ENCODE results near the gene TICAM2. TPM values are rescaled to one million over a fixed set of nuclear protein-coding genes. Genes with fewer than 3 reads are reported as not detected.

Gene TICAM2
- polyA plus RNA-seq, 3 donors from 2014 or later = 0.78 TPM; not detected in 2

DNA sequence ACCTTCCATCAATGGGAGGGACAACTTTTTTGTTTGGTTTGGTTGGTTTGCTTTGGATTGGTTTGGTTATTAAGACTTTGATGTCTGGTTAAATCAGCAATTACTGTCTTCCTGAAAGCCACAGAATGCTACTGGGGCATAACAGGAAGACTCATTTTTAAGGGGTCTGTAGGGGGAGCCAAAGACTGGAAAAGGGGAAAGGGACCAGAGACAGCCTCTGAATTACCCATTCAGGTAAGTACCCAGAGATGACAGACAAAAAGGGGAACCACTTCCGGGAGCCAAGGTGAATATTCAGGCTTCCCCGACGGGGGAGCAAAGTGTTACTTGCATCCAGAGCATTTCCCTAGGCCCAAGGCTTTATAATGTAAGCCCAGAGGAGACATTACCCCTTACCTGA, 53.1 kb downstream of the TICAM2 start:
- no peaks in the 10 kb centered on the region for H3K9me3 Mint-ChIP-seq
- H3K4me1 Mint-ChIP-seq = peaks cover 6 to 7% of the 10 kb centered on the region in 2 donors
- H3K4me3 Mint-ChIP-seq = no peak overlapping the region
- no peak for DNase-seq
- H3K27me3 Mint-ChIP-seq (ENCODE audit: low read depth in 3 of 3) = peaks cover 3 to 8% (median 5%) of the 10 kb centered on the region in 3 donors
- no peaks in the 10 kb centered on the region for H3K36me3 Mint-ChIP-seq
- H3K27ac Mint-ChIP-seq = no peak overlapping the region

DNA sequence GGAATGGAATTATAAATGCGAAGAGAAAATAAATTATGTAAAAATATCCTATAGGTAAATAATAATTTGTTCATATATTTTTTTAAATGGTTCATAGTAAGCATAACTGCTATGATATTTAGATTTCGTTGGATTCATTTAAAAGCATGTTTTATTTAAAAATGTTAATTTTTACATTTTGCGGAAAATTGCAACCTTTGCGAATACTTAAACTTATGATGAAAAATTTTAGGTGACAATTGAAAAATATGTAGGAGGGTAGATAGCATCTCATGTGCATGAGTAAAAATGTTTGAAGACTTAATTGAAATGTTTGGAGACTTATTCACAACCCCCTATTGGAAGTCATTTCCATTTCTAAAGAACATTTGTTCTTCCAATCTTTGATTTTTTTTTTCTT, 53.6 kb downstream of the TICAM2 start:
- no peak overlapping the region for H3K27ac Mint-ChIP-seq
- H3K4me3 Mint-ChIP-seq = no peak overlapping the region
- H3K27me3 Mint-ChIP-seq (ENCODE audit: low read depth in 3 of 3) = peaks cover 3 to 12% (median 5%) of the 10 kb centered on the region in 3 donors
- H3K36me3 Mint-ChIP-seq = no peaks in the 10 kb centered on the region
- DNase-seq = no peak
- H3K9me3 Mint-ChIP-seq = no peaks in the 10 kb centered on the region
- H3K4me1 Mint-ChIP-seq = peaks cover 10% of the 10 kb centered on the region in 2 donors

DNA sequence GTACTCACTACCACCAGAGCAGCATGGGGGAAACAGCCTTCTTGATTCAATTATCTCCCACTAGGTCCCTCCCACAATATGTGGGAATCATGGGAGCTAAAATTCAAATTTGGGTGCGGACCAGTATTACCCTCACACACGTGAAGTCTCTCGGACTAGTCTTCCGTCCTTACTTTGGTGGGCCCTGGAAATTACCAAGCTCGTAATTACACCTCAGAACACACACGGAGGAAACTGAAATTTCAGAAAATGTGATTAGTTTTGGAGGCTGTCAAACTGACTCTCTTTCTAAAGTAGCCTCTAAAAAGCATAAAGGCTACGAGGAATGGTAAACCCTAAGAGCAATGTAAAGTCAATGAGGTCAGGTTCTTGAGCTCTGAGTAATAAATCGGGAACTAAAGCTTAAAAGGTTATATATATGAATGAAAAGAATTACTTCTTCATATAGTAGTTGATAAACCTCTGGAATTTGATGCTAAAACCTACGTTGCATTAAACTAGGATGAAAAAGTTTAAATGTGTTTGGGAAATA, 56.9 kb downstream of the TICAM2 start:
- peak overlapping the region; percentile 88 to 99 (median 97) for H3K4me3 Mint-ChIP-seq
- peaks cover 0 to 9% (median 5%) of the 10 kb centered on the region in 3 donors for H3K27me3 Mint-ChIP-seq (ENCODE audit: low read depth in 3 of 3)
- no peak for DNase-seq
- H3K9me3 Mint-ChIP-seq = no peaks in the 10 kb centered on the region
- H3K27ac Mint-ChIP-seq = peak overlapping the region in 4 of 6 donors; percentile 46 to 98 (median 87)
- peaks cover 0 to 4% (median 0%) of the 10 kb centered on the region in 3 donors for H3K36me3 Mint-ChIP-seq
- peaks cover 43% of the 10 kb centered on the region in 2 donors for H3K4me1 Mint-ChIP-seq

DNA sequence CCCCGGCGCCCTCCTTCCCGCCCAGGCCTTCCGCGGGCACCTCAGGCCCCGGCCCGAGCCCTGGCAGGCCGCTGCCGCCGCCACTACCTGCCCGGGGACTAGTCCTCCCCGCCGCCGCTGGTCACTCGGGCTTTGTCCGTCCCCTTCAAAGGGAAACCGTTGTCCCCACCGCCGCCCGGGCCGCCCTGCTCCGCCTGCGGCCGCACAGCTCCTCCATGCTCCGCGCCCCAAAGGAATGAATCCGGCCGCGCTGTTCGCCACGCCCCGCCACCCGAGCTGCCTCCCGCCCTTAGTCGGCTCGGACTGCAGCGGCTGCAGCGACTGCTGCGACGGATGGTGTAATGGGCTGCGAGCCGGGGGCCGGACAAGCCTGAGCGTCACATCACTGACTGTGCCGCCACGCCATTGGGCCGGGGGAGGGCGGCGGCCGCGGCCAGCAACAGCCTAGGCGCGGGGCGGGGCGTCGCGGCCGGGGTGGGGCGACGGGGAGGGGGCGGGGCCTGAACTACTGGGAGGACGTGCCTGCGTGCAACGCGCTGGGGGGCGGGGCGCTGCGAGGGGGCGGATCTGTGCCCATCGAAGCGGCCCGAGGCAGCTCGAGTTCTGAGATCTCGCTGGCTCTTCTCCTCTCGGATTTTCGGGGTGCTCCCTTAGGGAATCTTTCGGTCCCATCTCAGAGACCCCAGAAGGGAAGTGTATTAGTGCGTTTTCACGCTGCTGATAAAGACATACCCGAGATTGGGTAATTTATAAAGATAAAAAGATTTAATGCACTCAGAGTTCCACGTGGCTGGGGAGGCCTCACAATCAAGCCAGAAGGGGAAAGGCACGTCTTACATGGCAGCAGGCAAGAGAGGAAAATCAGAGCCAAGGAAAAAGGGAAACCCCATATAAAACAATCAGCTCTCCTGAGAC, 57.6 kb downstream of the TICAM2 start, which contains the start of gene FEM1C:
Gene FEM1C, minus strand, starts transcription at position 340 of the 915 bp plus-strand sequence. CDS start 1,282 bp downstream, outside the sequence.
- H3K4me1 Mint-ChIP-seq = peaks cover 50% of the 10 kb centered on the region in 2 donors
- H3K27me3 Mint-ChIP-seq (ENCODE audit: low read depth in 3 of 3) = peaks cover 0 to 9% (median 5%) of the 10 kb centered on the region in 3 donors
- H3K27ac Mint-ChIP-seq = peak within 1 kb of the TSS; percentile 95 to 98 (median 97)
- DNase-seq = peak; percentile 91 to 94 (median 93)
- peak within 1 kb of the TSS; percentile 88 to 99 (median 97) for H3K4me3 Mint-ChIP-seq
- no peaks in the 10 kb centered on the region for H3K9me3 Mint-ChIP-seq
- peaks cover 0 to 7% (median 4%) of the 10 kb centered on the region in 3 donors for H3K36me3 Mint-ChIP-seq

DNA sequence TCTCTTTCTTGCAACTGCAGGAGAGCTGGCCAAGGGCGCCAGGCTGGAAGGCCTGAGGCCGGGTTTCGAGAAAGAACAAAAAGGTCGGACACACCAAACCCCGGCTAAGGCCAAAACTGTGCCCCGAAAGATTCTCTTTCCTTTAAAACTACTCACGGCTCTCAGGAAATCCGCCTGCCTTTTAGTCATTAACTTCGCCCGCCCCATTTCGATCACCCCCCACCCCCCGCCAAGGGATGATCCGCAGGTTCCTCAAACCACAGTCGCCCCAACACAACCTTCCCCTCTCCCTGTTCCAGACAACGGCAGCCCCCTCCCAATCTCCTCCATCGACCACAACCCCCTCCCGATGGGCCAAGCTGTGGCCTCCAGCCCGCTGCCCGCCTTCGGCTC, 58.2 kb downstream of the TICAM2 start:
- Mint-ChIP-seq H3K27ac (peak overlapping the region; percentile 95 to 98 (median 97)), H3K36me3 (peaks cover 2 to 10% (median 4%) of the 10 kb centered on the region in 3 donors), H3K27me3 (ENCODE audit: low read depth in 3 of 3) (peaks cover 0 to 9% (median 5%) of the 10 kb centered on the region in 3 donors), H3K4me3 (peak overlapping the region; percentile 88 to 99 (median 97)), H3K4me1 (peaks cover 57% of the 10 kb centered on the region in 2 donors), H3K9me3 (no peaks in the 10 kb centered on the region)
- peak in 2 of 3 donors; percentile 60 to 63 for DNase-seq

DNA sequence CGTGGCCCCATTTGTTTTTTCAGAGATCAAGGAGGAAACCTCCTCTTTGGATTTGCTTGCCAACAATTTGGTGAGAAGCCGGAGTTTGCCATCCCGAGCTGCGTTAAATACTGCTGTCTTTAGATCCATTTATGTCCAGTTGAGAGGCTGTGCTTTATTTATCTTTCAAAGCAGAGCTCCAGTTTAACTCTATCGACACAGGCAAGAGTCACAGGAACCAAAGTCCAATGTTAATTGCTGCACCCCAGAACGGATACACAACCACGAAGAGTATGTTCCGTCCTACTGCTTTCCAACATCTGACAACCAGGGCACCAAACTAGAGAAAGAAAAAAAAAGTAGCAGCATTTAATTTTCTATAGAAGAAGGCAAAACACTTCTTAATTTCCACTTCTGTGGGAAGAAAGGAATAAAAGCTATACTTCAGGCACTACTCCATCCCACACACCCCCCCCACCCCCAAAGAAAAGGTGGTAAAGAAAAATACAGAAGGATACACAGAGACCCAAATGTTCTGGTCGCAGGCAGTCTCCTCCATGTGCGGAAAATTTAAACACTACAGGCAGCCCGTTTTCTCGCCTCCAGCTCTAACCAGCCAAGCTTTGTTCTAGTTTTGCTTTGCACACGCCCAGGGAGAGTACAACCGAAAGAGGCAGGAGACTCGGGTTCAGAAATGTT, 58.8 kb downstream of the TICAM2 start:
- Mint-ChIP-seq H3K4me1 (peaks cover 61 to 62% of the 10 kb centered on the region in 2 donors), H3K27me3 (ENCODE audit: low read depth in 3 of 3) (peaks cover 0 to 9% (median 5%) of the 10 kb centered on the region in 3 donors), H3K4me3 (peak overlapping the region; percentile 88 to 99 (median 97)), H3K9me3 (no peaks in the 10 kb centered on the region), H3K36me3 (peaks cover 4 to 11% (median 5%) of the 10 kb centered on the region in 3 donors), H3K27ac (peak overlapping the region; percentile 95 to 98 (median 97))
- DNase-seq = peak in 1 of 3 donors; percentile 63

DNA sequence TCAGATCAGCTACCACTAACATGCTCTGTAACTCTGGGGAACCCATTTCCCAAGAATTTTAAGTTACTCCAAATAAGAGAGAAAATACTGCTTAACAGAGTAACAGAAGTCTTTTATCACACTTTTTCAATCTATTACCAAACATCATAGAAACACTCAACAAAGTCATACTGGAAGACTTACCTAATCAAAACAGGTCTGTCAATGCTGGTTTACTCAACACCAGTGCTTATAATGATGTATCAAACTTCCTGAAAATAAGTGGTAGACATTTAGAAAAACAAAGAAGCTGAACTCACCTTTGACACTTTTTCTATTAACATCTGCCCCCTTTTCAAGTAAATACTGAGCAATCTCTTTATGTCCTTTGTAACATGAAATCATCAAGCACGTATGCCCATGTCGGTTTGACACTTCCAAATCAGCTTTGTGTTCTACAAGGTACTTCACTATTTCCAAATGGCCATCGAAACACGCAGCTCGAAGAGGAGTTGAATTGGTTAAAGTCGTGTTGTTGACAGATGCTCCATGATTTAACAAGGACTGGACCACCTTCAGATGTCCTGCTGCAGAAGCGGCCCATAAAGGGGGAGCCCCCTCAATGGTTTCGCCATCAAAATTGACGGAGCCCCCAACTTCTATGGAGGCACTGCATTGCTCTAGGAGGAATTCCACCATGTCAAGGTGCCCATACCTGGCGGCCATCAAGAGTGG, 59.5 kb downstream of the TICAM2 start:
- Mint-ChIP-seq H3K27ac (peak overlapping the region; percentile 95 to 98 (median 97)), H3K4me1 (peaks cover 67 to 69% of the 10 kb centered on the region in 2 donors), H3K4me3 (peak overlapping the region; percentile 88 to 99 (median 97)), H3K36me3 (peaks cover 4 to 14% (median 8%) of the 10 kb centered on the region in 3 donors), H3K9me3 (no peaks in the 10 kb centered on the region), H3K27me3 (ENCODE audit: low read depth in 3 of 3) (peaks cover 0 to 9% (median 2%) of the 10 kb centered on the region in 3 donors)
- no peak for DNase-seq

DNA sequence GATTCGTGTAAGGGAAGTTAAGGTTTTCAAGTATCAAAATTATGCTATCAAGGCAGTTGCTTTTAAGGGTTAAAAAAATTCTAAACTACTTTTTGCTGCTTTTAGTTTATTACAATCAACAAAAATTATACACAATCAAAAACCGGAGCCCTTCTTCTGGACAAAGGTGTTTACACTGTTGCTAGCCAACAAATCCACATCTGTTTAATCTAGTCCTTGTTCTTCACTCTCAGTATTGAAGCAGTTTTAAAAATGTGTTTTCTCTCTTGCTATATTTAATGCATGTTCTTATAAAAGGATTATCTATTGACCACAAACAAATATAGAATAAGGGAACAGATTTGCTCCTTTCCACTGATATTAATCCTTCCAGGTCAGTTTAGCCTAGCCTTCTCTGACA, 60.2 kb downstream of the TICAM2 start:
- Mint-ChIP-seq H3K4me1 (peaks cover 70 to 76% of the 10 kb centered on the region in 2 donors), H3K27ac (peak overlapping the region; percentile 41 to 98 (median 96)), H3K27me3 (ENCODE audit: low read depth in 3 of 3) (peaks cover 0 to 9% (median 2%) of the 10 kb centered on the region in 3 donors), H3K9me3 (no peaks in the 10 kb centered on the region), H3K4me3 (peak overlapping the region; percentile 88 to 99 (median 97)), H3K36me3 (peaks cover 4 to 17% (median 8%) of the 10 kb centered on the region in 3 donors)
- no peak for DNase-seq

DNA sequence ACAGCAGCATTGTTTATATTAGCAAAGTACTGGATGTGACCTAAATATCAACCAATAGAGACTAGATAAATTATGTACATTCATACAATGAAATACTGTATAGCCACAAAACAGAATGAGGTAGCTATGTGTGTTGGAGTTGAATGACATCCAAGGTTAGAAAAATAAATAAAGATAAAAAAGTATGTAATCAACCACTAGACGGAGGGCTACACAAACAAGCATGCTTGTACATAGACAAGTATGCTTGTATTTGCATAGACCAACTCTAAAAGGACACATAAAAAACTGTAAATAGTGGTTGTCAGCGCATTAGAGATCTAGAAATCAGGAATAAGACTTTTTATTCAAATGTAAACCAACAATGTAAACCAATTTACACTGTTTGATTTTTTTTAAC, 60.7 kb downstream of the TICAM2 start:
- H3K36me3 Mint-ChIP-seq = peaks cover 4 to 21% (median 8%) of the 10 kb centered on the region in 3 donors
- H3K27ac Mint-ChIP-seq = peak overlapping the region in 1 of 6 donors; percentile 16
- peaks cover 75 to 81% of the 10 kb centered on the region in 2 donors for H3K4me1 Mint-ChIP-seq
- DNase-seq = no peak
- peaks cover 0 to 9% (median 2%) of the 10 kb centered on the region in 3 donors for H3K27me3 Mint-ChIP-seq (ENCODE audit: low read depth in 3 of 3)
- H3K9me3 Mint-ChIP-seq = no peaks in the 10 kb centered on the region
- peak overlapping the region; percentile 30 to 99 (median 97) for H3K4me3 Mint-ChIP-seq

DNA sequence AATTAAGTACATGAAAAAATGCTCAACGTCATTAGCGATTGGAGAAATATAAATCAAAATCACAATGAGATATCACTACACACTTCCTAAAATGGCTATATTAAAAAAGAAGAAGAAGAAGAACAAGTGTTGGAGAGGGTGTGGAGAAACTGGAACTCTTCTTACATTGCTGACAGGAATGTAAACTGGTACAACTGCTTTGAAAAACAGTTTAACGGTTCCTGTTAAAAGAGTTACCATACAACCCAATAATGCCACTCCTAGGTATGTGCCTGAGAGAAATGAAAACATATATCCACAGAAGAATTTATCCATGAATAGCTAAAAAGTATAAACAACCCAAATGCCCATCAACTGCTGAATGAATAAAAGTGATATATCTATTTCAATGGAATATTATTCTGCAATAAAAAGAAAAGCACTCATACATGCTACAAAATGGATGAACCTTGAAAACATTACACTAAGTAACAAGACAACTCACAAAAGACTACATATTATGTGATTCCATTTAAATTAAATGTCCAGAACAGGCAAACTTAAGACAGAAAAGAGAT, 66.7 kb downstream of the TICAM2 start:
- Mint-ChIP-seq H3K36me3 (peaks cover 11 to 41% (median 16%) of the 10 kb centered on the region in 3 donors), H3K4me1 (peaks cover 67 to 90% of the 10 kb centered on the region in 2 donors), H3K9me3 (no peaks in the 10 kb centered on the region), H3K27me3 (ENCODE audit: low read depth in 3 of 3) (peaks cover 0 to 1% (median 1%) of the 10 kb centered on the region in 3 donors), H3K4me3 (peak overlapping the region in 2 of 5 donors; percentile 2 to 66), H3K27ac (no peak overlapping the region)
- no peak for DNase-seq

DNA sequence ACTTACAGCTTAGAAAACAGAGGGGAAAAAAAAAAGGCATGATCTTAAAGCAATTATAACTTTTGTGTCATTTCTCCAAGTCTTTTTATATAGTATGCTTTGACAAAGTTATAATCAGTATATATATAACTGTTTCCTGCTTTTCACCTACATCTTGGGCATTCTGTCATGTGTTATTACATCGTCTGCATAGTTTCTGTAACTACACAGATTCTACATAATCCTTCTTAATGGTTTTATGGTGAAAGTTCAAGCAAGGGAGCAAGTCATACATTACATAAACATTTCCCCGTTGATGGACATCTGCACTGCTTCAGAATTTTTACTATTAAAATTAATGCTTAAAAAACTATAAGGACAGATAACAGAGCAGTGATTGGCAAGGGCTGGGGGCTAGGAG, 69.8 kb downstream of the TICAM2 start:
- H3K9me3 Mint-ChIP-seq = no peaks in the 10 kb centered on the region
- H3K27ac Mint-ChIP-seq = no peak overlapping the region
- no peak overlapping the region for H3K4me3 Mint-ChIP-seq
- no peak for DNase-seq
- H3K4me1 Mint-ChIP-seq = peaks cover 61 to 82% of the 10 kb centered on the region in 2 donors
- H3K27me3 Mint-ChIP-seq (ENCODE audit: low read depth in 3 of 3) = peaks cover 0 to 1% (median 1%) of the 10 kb centered on the region in 3 donors
- H3K36me3 Mint-ChIP-seq = peaks cover 7 to 39% (median 19%) of the 10 kb centered on the region in 3 donors

DNA sequence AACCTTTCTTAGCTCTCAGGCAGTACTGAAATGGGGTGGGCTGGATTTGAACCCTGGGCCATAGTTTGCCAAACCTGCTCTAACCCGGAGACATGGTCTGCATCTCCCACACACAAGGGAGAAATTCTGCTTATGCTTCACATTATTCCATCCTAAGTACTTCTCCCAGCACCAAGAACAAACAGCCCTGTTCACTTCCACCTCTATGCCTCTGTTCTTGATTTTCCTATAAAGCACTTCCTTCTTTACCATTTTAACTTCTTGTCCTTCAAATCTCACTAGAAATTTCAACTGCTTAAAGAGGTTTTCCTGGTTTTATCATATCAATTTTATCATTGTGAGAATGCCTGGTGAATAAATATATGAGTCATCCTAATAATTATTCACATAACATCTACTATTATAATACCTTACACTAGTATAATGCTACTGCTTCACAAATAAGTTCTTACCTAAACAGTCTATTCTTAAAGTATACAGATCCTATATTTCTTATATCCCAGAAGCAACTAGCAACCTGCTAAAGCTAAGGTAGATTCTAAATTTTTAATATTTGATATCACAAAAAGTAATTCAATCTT, 70.4 kb downstream of the TICAM2 start:
- Mint-ChIP-seq H3K27me3 (ENCODE audit: low read depth in 3 of 3) (peaks cover 0 to 1% (median 1%) of the 10 kb centered on the region in 3 donors), H3K36me3 (peaks cover 7 to 34% (median 19%) of the 10 kb centered on the region in 3 donors), H3K9me3 (no peaks in the 10 kb centered on the region), H3K27ac (peak overlapping the region in 1 of 6 donors; percentile 0), H3K4me3 (peak overlapping the region in 1 of 5 donors; percentile 23), H3K4me1 (peaks cover 60 to 82% of the 10 kb centered on the region in 2 donors)
- DNase-seq = no peak
